Neural cell (in vitro differentiated cells): ENCODE data around the gene MRPL38. TPM values are rescaled to one million over a fixed set of nuclear protein-coding genes. Genes with fewer than 3 reads are reported as not detected.

ENCODE experiments used
- H2AFZ ChIP-seq: fragments of 200-600, 300-800 bp; sonication (generic), shearing (Covaris generic); 2 replicates; pipeline ENCODE4 v1.6.0; 2014; ENCODE audit warnings: low read depth, mild to moderate bottlenecking, antibody characterized with exemption, low read length, moderate library complexity
- H3F3A ChIP-seq: fragments of 200-600 bp; shearing (Covaris generic); 2 replicates; pipeline ENCODE4 v1.6.1; 2016; ENCODE audit warnings: mild to moderate bottlenecking, moderate library complexity, mixed read lengths, antibody characterized with exemption, low read length; ENCODE audit not compliant: insufficient read depth, poor library complexity, severe bottlenecking
- H3K27ac ChIP-seq: fragments of 200-600, 300-800 bp; sonication (generic), shearing (Covaris generic); 2 replicates; pipeline ENCODE4 v1.5.1; 2014; ENCODE audit warnings: mild to moderate bottlenecking, low read length, moderate library complexity
- H3K27me3 ChIP-seq: fragments of 300-800, 200-600 bp; sonication (generic), shearing (Covaris generic); 2 replicates; pipeline ENCODE4 v1.6.0; 2014; ENCODE audit warnings: mild to moderate bottlenecking, low read depth, low read length, moderate library complexity; ENCODE audit not compliant: insufficient read depth
- H3K36me3 ChIP-seq: fragments of 300-800, 200-600 bp; sonication (generic), shearing (Covaris generic); 2 replicates; pipeline ENCODE4 v1.5.1; 2014; ENCODE audit warnings: mild to moderate bottlenecking, antibody characterized with exemption, low read length, moderate library complexity; ENCODE audit not compliant: insufficient read depth
- H3K4me2 ChIP-seq: fragments of 300-800, 200-600 bp; sonication (generic), shearing (Covaris generic); 2 replicates; pipeline ENCODE4 v1.6.0; 2014; ENCODE audit warnings: mild to moderate bottlenecking, low read length
- H3K4me3 ChIP-seq: fragments of 300-800, 200-600 bp; sonication (generic), shearing (Covaris generic); 2 replicates; pipeline ENCODE4 v1.5.1; 2014; ENCODE audit warnings: mild to moderate bottlenecking, low read length, moderate library complexity
- H3K79me2 ChIP-seq: fragments of 200-600 bp; shearing (Covaris generic); replicated peaks from 2 replicates; pipeline ENCODE4 v1.6.0; 2014; ENCODE audit warnings: mild to moderate bottlenecking, low read length, moderate library complexity; ENCODE audit not compliant: insufficient read depth
- H3K9ac ChIP-seq: fragments of 300-800, 200-600 bp; sonication (generic), shearing (Covaris generic); 2 replicates; pipeline ENCODE4 v1.6.1; 2016; ENCODE audit warnings: mild to moderate bottlenecking, low read length, mixed read lengths
- H3K9me2 ChIP-seq: fragments of 200-600 bp; shearing (Covaris generic); 2 replicates; pipeline ENCODE4 v1.6.1; 2016; ENCODE audit warnings: mild to moderate bottlenecking, low read length, mixed read lengths; ENCODE audit not compliant: insufficient read depth
- H3K9me3 ChIP-seq: fragments of 200-600, 300-800 bp; sonication (generic), shearing (Covaris generic); 2 replicates; pipeline ENCODE4 v1.6.1; 2016; ENCODE audit warnings: mild to moderate bottlenecking, mixed run types, low read length, moderate library complexity, mixed read lengths
- H4K20me1 ChIP-seq: fragments of 200-600 bp; shearing (Covaris generic); 2 replicates; pipeline ENCODE4 v1.6.1; 2016; ENCODE audit warnings: mild to moderate bottlenecking, mixed run types; ENCODE audit not compliant: insufficient read depth
- CTCF ChIP-seq: fragments of 450-650 bp; IDR thresholded peaks from 2 replicates; pipeline ENCODE4 v1.5.1; 2014; ENCODE audit warnings: antibody characterized with exemption, mild to moderate bottlenecking, moderate library complexity; ENCODE audit not compliant: poor library complexity, severe bottlenecking
- EP300 ChIP-seq: fragments of 450-650 bp; conservative IDR thresholded peaks from 2 replicates; pipeline ENCODE4 v1.6.1; 2014; ENCODE audit warnings: antibody characterized with exemption, mild to moderate bottlenecking, moderate library complexity; ENCODE audit not compliant: poor library complexity, severe bottlenecking
- EZH2 ChIP-seq: fragments of 200-600, 300-800 bp; shearing (Covaris generic), sonication (generic); IDR thresholded peaks from 2 replicates; pipeline ENCODE4 v1.6.1; 2014; ENCODE audit warnings: antibody characterized with exemption, low read length, borderline replicate concordance, mild to moderate bottlenecking; ENCODE audit not compliant: insufficient read depth, poor library complexity, severe bottlenecking
- MXI1 ChIP-seq: fragments of 450-650 bp; conservative IDR thresholded peaks from 2 replicates; pipeline ENCODE4 v1.6.1; 2014; ENCODE audit warnings: antibody characterized with exemption, mild to moderate bottlenecking; ENCODE audit not compliant: poor library complexity, severe bottlenecking
- POLR2AphosphoS5 ChIP-seq: IDR thresholded peaks from 2 replicates; pipeline ENCODE4 v1.6.1; 2012
- RAD21 ChIP-seq: fragments of 450-650 bp; conservative IDR thresholded peaks from 2 replicates; pipeline ENCODE4 v1.6.1; 2014; ENCODE audit warnings: antibody characterized with exemption, mild to moderate bottlenecking, moderate library complexity
- REST ChIP-seq: IDR thresholded peaks from 2 replicates; pipeline ENCODE4 v1.6.1; 2012; ENCODE audit warnings: borderline replicate concordance
- SMC3 ChIP-seq: fragments of 450-650 bp; conservative IDR thresholded peaks from 2 replicates; pipeline ENCODE4 v1.6.1; 2014; ENCODE audit warnings: antibody characterized with exemption, mild to moderate bottlenecking, moderate library complexity; ENCODE audit not compliant: poor library complexity
- TAF1 ChIP-seq: IDR thresholded peaks from 2 replicates; pipeline ENCODE4 v1.6.1; 2012; ENCODE audit warnings: low read depth
- polyA plus RNA-seq: library from polyadenylated mRNA; depleted of rRNA; stranded (reverse); fragments of >200 nt; gene quantifications from 2 replicates; pipeline ENCODE4 v1.2.3, GENCODE V29; 2014

Gene MRPL38
- polyA plus RNA-seq, 1 donor from 2014 or later, result 91.2 TPM

GRCh38 chr17:75849724-75850123, 55.0 kb downstream of the MRPL38 start:
- Histone ChIP-seq H3K9me3 (no peaks in the 10 kb centered on the region), H3F3A (no peaks in the 10 kb centered on the region), H3K36me3 (no peaks in the 10 kb centered on the region), H3K79me2 (peaks cover 8% of the 10 kb centered on the region), H3K4me3 (no peak overlapping the region), H3K9ac (no peak overlapping the region), H2AFZ (no peak overlapping the region), H3K9me2 (no peaks in the 10 kb centered on the region), H4K20me1 (no peaks in the 10 kb centered on the region), H3K27me3 (no peaks in the 10 kb centered on the region), H3K4me2 (no peak overlapping the region), H3K27ac (no peak overlapping the region)
- TF ChIP-seq CTCF (no peak), EP300 (no peak), REST (no peak), MXI1 (no peak), TAF1 (no peak), SMC3 (no peak), POLR2AphosphoS5 (no peak), RAD21 (no peak), EZH2 (no peak)

GRCh38 chr17:75849279-75849646, 55.4 kb downstream of the MRPL38 start:
- Histone ChIP-seq H3K9me3 (no peaks in the 10 kb centered on the region), H3K4me2 (no peak overlapping the region), H3K4me3 (no peak overlapping the region), H2AFZ (no peak overlapping the region), H4K20me1 (no peaks in the 10 kb centered on the region), H3K27ac (no peak overlapping the region), H3K9ac (no peak overlapping the region), H3K36me3 (no peaks in the 10 kb centered on the region), H3K9me2 (no peaks in the 10 kb centered on the region), H3K79me2 (peaks cover 4% of the 10 kb centered on the region), H3K27me3 (no peaks in the 10 kb centered on the region), H3F3A (no peaks in the 10 kb centered on the region)
- TF ChIP-seq POLR2AphosphoS5, result no peak
- TF ChIP-seq EZH2, result no peak
- no peak for TF ChIP-seq RAD21
- no peak for TF ChIP-seq MXI1
- no peak for TF ChIP-seq EP300
- no peak for TF ChIP-seq SMC3
- no peak for TF ChIP-seq TAF1
- no peak for TF ChIP-seq CTCF
- TF ChIP-seq REST, result no peak
